Stimulated activated CD4-positive, alpha-beta T cell treated with anti-CD3 and anti-CD28 coated beads, Interleukin-12 subunit alpha, Interleukin-12 subunit beta, amount 100 ng/mL, for 24 hours (primary cell): Measurements from ENCODE around the gene OR10K2.
A peak's percentile ranks its signal among the peaks of the same experiment; 100 is the strongest.

Source experiments
- DNase-seq, 2 experiments: peaks; one replicate each; pipeline ENCODE4 v3.0.0-alpha.2; 2020; ENCODE audit warnings: low read depth in 2 of 2

The OR10K2 gene

DNA sequence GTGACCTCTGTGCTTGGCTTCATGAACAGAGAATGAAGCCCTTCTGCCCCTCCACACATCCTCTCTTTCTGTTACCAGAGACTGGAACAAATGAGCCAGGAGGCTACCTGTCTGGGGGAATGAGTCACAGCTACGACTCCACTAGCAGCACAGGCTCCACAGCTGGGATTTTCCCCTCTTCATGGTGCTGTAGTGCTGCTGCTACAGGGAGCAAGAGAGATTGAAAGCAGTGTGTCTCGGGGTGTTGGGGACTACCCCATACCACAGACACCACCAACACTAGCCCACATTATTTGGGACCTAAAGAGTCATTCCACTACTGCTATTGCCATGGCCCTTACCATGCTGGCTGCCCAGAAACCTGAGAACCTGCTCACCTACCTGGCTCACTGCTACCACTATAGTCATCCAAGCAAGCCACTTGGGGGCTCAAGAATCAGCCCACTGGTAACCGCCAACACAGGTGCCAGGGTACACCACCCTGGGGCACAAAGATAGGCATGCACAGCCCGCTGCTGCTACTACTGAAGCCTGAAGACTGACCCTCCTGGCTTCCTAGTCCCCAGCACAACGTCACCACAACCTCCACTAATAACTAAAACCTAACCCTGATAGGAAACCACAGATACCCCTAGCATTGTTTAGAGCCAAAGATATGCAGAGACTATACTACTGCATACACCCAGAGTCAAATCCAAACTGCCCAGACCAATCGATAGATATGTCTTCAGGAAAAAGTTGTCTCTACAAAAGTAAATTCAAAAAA lies 54.7 kb downstream of the OR10K2 start:
- DNase-seq = peak; percentile 5 to 38
